HG03469 (cell line): ENCODE data around the gene FADS3.
"Not testable (repeated sequence)": the region's sequence is repeated elsewhere in the genome, so short reads cannot be mapped to it uniquely, and the experiment has no call there.

Source experiments
- ATAC-seq: cut with Tn5 transposase; IDR thresholded peaks from one replicate; pipeline ENCODE4 v1.9.1; 2021; ENCODE audit warnings: mild to moderate bottlenecking, moderate library complexity, moderate number of reproducible peaks; ENCODE audit not compliant: unreplicated experiment

The FADS3 gene

GRCh38 chr11:61882267-61882666 is 9.1 kb downstream of the FADS3 start:
- ATAC-seq: not testable (repeated sequence)

- ATAC-seq: no peak
Measured at GRCh38 chr11:61881397-61881796, 9.9 kb downstream of the FADS3 start.

- no peak for ATAC-seq
Measured at GRCh38 chr11:61880454-61880853, 10.9 kb downstream of the FADS3 start.

GRCh38 chr11:61880031-61880430 is 11.3 kb downstream of the FADS3 start:
- no peak for ATAC-seq

GRCh38 chr11:61879152-61879551 is 12.2 kb downstream of the FADS3 start:
- no peak for ATAC-seq

GRCh38 chr11:61875698-61876097 is 15.6 kb downstream of the FADS3 start:
- ATAC-seq: no peak

GRCh38 chr11:61874853-61875252 is 16.5 kb downstream of the FADS3 start:
- no peak for ATAC-seq

GRCh38 chr11:61874377-61874809 is 17.0 kb downstream of the FADS3 start:
- ATAC-seq: no peak

GRCh38 chr11:61873588-61874376 is 17.6 kb downstream of the FADS3 start:
- no peak for ATAC-seq

- no peak for ATAC-seq
Measured at GRCh38 chr11:61872935-61873565, 18.3 kb downstream of the FADS3 start.

- ATAC-seq: no peak
Measured at GRCh38 chr11:61871158-61871597, 20.2 kb downstream of the FADS3 start.

- ATAC-seq: no peak
Measured at GRCh38 chr11:61870541-61871031, 20.8 kb downstream of the FADS3 start.

- no peak for ATAC-seq
Measured at GRCh38 chr11:61869708-61870451, 21.5 kb downstream of the FADS3 start.

- no peak for ATAC-seq
Measured at GRCh38 chr11:61869429-61869707, 22.0 kb downstream of the FADS3 start.

- ATAC-seq: no peak
Measured at GRCh38 chr11:61868571-61869428, 22.5 kb downstream of the FADS3 start.

- ATAC-seq: no peak
Measured at GRCh38 chr11:61866958-61867343, 24.4 kb downstream of the FADS3 start.

- ATAC-seq: no peak
Measured at GRCh38 chr11:61866231-61866957, 25.0 kb downstream of the FADS3 start.

- no peak for ATAC-seq
Measured at GRCh38 chr11:61864814-61865775, 26.2 kb downstream of the FADS3 start.

GRCh38 chr11:61863548-61864081 is 27.7 kb downstream of the FADS3 start:
- ATAC-seq: no peak
